Endothelial cell of umbilical vein (primary cell): ENCODE results near the gene HMCN1.

Experiments
- CTCF ChIP-seq, 2 donors: IDR thresholded peaks; 1 replicate in 1 of 2; 2 replicates in 1 of 2; pipeline ENCODE4 v1.5.1; 2011; ENCODE audit warnings: low read length in 2 of 2, mild to moderate bottlenecking in 2 of 2, moderate library complexity in 2 of 2, control low read depth in 1 of 2, inconsistent platforms in 1 of 2, low read depth in 1 of 2; ENCODE audit not compliant: insufficient read depth in 1 of 2; ENCODE audit errors: extremely low read depth in 1 of 2
- EZH2 ChIP-seq: IDR thresholded peaks from 2 replicates; pipeline ENCODE4 v1.6.1; 2012; ENCODE audit warnings: borderline replicate concordance, low read depth, mild to moderate bottlenecking, moderate library complexity, low read length, inconsistent platforms; ENCODE audit not compliant: severe bottlenecking
- GATA2 ChIP-seq: IDR thresholded peaks from 2 replicates; pipeline ENCODE4 v1.7.0; 2011; ENCODE audit warnings: low read depth, mild to moderate bottlenecking, moderate library complexity, mixed read lengths, low read length; ENCODE audit not compliant: insufficient read length, insufficient read depth
- JUN ChIP-seq: IDR thresholded peaks from 2 replicates; pipeline ENCODE4 v1.6.1; 2011; ENCODE audit warnings: borderline replicate concordance, low read depth; ENCODE audit not compliant: insufficient read length, insufficient read depth
- MAX ChIP-seq: IDR thresholded peaks from 2 replicates; pipeline ENCODE4 v1.6.1; 2011; ENCODE audit not compliant: insufficient read depth, insufficient read length
- MYC ChIP-seq: IDR thresholded peaks from one replicate; pipeline ENCODE4 v1.6.1; 2011; ENCODE audit warnings: mild to moderate bottlenecking, low read depth, low read length
- POLR2A ChIP-seq: IDR thresholded peaks from 2 replicates; pipeline ENCODE4 v1.6.1; 2012; ENCODE audit warnings: low read depth, mild to moderate bottlenecking, control low read depth, low read length
- POLR2AphosphoS5 ChIP-seq: IDR thresholded peaks from 2 replicates; pipeline ENCODE4 v1.6.1; 2012; ENCODE audit warnings: low read depth, mild to moderate bottlenecking, control low read depth, low read length, moderate library complexity; ENCODE audit not compliant: insufficient read depth

DNA sequence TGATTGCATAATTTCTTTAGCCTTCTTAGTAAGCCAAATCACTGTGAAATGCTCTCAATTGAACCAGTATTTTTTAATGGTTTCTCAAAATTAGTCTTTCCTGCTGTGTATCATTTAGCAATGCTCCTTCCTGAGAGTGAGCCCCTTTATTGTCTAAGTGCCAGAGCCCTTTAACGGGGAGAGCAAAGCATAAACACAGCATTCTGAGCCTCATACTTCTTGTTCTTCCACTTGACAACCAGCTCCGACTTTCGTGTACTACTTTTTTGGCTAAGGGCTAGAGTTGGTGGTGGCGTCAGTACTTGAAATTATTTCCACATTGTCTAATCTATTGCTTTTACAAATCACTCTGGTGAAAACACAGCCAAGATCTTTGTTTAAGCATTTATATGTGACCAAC, 341.8 kb downstream of the HMCN1 start:
- TF ChIP-seq CTCF (IDR thresholded peaks at IDR 0.05; ENCODE audit: extremely low read depth in 1 of 2, insufficient read depth in 1 of 2, low read depth in 1 of 2, low read length in 2 of 2) (no peak), POLR2A (no peak), MAX (no peak), MYC (no peak), EZH2 (no peak), POLR2AphosphoS5 (no peak), JUN (no peak), GATA2 (no peak)
